Fibroblast of mammary gland (primary cell): Measurements from ENCODE around the gene SOAT1.
A peak's percentile ranks its signal among the peaks of the same experiment; 100 is the strongest.

Experiments
- DNase-seq: peaks from one replicate; pipeline ENCODE4 v3.0.0-alpha.2; 2010; ENCODE audit warnings: low read depth
- H3K4me3 ChIP-seq: 2 replicates; pipeline ENCODE4 v1.5.1; 2011; ENCODE audit warnings: low read depth, mild to moderate bottlenecking, low read length, moderate library complexity; ENCODE audit not compliant: control insufficient read depth
- TF ChIP-seq, protein P1 (sequence below): conservative IDR thresholded peaks from 2 replicates; pipeline ENCODE4 v1.5.1; 2011; ENCODE audit warnings: low read depth, low read length, inconsistent platforms; ENCODE audit not compliant: control insufficient read depth, insufficient read depth

The SOAT1 gene

DNA sequence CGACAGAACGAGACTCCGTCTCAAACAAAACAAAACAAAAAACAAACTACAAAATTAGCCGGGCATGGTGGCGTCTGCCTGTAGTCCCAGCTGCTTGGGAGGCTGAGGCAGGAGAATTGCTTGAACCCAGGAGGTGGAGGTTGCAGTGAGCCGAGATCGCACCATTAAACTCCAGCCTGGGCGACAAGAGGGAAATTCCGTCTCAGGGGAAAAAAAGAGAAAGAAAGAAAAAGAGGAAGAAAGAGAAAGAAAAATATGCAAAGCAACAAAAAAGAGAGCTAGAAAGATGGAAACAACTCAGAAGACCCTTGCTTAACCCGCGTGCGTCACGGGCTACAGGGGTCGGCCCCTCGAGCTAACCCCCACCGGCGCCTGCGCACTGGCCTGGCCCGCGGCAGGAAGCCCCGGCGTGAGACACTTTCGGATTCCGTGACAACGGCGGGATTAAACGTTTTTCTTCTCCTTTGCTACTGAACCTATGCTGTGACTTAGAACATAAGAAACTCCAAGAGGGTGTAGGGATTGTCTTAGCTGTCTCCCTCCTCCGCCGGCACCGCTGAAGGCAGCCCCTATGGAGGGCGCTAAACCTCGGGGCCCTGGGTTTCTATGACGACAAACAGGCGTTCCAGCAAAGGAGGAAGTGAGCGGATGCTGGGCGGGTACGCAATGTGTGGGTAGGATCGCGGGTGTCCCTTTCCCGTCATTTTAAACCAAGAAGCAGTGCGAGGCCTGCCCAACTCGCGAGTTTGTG, 71.9 kb downstream of the SOAT1 start, which contains the start of gene AXDND1:
AXDND1 (plus strand) TSS at position 630 of the 751 bp plus-strand sequence. CDS start 539 bp downstream, outside the sequence.
- peak; percentile 83 for DNase-seq
- H3K4me3 ChIP-seq, result peak within 1 kb of the TSS; percentile 79
- TF ChIP-seq, protein P1, sequence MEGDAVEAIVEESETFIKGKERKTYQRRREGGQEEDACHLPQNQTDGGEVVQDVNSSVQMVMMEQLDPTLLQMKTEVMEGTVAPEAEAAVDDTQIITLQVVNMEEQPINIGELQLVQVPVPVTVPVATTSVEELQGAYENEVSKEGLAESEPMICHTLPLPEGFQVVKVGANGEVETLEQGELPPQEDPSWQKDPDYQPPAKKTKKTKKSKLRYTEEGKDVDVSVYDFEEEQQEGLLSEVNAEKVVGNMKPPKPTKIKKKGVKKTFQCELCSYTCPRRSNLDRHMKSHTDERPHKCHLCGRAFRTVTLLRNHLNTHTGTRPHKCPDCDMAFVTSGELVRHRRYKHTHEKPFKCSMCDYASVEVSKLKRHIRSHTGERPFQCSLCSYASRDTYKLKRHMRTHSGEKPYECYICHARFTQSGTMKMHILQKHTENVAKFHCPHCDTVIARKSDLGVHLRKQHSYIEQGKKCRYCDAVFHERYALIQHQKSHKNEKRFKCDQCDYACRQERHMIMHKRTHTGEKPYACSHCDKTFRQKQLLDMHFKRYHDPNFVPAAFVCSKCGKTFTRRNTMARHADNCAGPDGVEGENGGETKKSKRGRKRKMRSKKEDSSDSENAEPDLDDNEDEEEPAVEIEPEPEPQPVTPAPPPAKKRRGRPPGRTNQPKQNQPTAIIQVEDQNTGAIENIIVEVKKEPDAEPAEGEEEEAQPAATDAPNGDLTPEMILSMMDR, result peak; percentile 25

DNA sequence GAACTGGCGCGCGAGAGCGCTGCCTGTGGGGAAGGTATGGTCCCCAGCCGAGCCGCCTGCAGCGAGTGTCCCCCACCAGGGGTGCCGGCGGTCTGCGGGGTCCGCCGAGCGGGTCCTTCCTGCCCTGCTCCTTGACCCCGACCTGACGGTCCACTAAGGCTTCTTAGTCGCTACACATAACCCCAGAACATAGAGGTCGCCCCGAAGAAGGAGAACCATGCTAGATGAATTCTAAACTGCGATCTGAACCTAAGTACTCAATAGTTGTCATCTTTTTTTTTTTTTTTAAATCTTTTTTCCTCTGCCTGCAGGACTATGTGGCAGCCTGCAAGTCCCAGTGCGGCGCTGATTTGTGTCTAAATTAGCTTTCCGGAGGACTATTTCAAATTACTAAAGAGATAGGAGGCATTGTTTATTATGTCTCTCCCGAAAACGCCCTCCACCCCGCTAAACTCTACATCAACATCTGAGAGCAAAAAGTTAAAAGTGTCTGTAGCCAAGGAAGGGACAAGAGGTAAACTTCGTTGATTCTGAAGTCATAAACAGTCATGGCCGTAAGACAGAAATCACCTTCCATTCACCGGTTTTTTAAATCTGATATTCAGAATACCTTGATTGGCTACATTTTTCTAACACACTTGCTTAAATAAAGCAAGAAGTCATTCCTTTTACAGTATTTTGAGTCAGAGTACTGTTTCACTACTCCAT, 72.7 kb downstream of the SOAT1 start:
- TF ChIP-seq, protein P1, result no peak
- peak; percentile 11 for DNase-seq
- peak overlapping the region; percentile 79 for H3K4me3 ChIP-seq

DNA sequence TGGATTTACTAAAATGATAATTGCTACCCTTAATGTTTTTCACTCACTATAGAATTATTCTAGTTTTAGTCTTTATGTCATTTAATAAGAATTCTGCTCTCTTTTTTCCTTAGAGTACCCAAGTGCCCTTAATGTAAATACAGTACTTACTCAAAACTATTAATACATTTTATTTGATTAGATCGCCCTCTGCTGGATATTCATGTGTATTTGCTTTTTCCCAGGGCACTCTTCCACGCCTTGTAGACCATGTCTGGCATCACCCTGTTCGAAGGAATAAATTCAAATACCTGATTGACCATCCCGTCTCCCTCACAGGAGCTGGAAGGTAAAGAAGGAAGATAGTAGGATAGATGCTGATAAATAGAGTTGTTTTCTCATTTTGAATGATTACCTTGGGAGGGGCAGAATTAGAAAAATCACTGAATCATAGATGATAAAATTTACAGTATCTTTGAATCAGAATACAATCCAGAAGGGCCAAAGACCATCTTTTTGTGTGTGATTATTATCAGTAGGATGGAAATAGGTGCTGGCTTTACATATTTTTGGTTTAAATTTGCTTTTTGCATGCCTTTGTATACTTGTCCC, 76.2 kb downstream of the SOAT1 start:
- peak; percentile 79 for DNase-seq
- H3K4me3 ChIP-seq, result no peak overlapping the region
- TF ChIP-seq, protein P1, result peak; percentile 54

DNA sequence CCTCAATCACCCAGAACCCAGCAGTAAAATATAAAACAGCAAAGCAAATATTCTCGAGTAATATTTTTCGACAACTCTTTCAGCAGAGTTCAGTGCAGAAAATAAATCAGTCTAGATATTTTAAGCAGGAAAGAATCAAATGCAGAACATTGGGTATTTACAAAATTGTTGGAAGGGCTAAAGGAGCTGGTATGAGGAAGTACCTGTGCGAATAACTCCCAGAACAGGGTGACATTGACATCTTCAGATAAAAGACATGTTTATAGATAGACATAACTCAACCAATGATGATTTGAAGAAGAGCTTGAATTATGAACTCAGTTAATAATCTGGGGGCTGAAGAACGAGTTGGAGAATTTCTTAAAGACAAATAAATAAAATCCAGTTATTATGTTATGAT, 78.6 kb downstream of the SOAT1 start:
- DNase-seq, result no peak
- TF ChIP-seq, protein P1, result no peak
- no peak overlapping the region for H3K4me3 ChIP-seq

DNA sequence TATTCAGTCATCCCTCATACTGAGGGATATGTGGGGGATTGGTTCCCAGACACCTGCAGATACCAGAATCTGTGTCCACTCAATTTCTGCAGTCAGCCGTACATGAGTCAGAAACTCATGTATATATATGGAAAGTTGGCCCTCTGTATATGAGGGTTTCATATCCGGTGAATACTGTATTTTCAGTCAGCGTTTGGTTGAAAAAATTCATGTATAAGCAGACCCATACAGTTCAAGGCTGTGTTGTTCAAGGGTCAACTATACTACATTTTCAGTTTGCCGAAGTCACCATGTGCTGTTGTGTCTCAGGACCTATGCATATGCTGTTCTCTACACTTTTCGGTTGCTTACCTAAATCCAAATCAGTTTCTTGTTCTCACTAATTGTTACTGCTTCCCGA, 82.6 kb downstream of the SOAT1 start:
- no peak overlapping the region for H3K4me3 ChIP-seq
- TF ChIP-seq, protein P1, result no peak
- DNase-seq, result no peak

DNA sequence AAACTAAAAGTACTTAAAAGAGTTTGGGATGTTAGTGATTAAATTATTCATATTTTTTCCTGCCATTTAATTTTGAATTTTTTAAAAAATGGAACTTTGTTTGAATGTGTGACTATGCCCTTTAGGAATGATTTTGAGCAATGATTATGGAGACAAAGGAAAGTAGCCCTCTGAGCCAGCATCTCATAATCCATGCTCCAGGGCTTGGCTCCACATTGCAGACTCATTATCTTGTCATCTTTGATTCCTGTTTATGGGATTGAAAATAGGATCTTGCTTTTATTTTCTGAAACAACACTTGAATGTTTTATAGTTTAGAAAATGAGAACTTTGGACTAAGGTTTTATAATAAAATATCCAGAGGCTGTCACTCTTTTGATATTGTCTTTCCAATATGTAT, 86.7 kb downstream of the SOAT1 start:
- no peak overlapping the region for H3K4me3 ChIP-seq
- no peak for DNase-seq
- TF ChIP-seq, protein P1, result no peak
